Measurements from ENCODE around the gene NEMP2.

- TF ChIP-seq FOXA2 (IDR thresholded peaks at IDR 0.05), result no peak
- no peak for TF ChIP-seq MAX (IDR thresholded peaks at IDR 0.05)
- TF ChIP-seq CTCF (IDR thresholded peaks at IDR 0.05; ENCODE audit: low read depth, low read length, missing input control), result no peak
These were observed 1.9 kb downstream of the NEMP2 start for GRCh38 chr2:190532581-190532980.
